ACC112 (cell line): Measurements from ENCODE around the gene ZNF862.

ENCODE experiments used
- H2AFZ ChIP-seq: fragments of 200-600 bp; sonication (generic); one replicate; pipeline ENCODE4 v1.6.0; 2017; ENCODE audit warnings: antibody characterized with exemption, low read length; ENCODE audit not compliant: unreplicated experiment
- H3K27ac ChIP-seq: fragments of 200-600 bp; sonication (generic); 2 replicates; pipeline ENCODE4 v1.5.1; 2014; ENCODE audit warnings: low read depth, mild to moderate bottlenecking, antibody characterized with exemption, low read length, moderate library complexity
- H3K27me3 ChIP-seq: fragments of 200-600 bp; sonication (generic); 2 replicates; pipeline ENCODE4 v1.6.1; 2014; ENCODE audit warnings: mild to moderate bottlenecking, antibody characterized with exemption, low read length, moderate library complexity, mixed read lengths; ENCODE audit not compliant: insufficient read depth
- H3K36me3 ChIP-seq: fragments of 200-600 bp; sonication (generic); 2 replicates; pipeline ENCODE4 v1.6.1; 2016; ENCODE audit warnings: mild to moderate bottlenecking, antibody characterized with exemption, low read length, moderate library complexity, mixed read lengths; ENCODE audit not compliant: insufficient read depth
- H3K4me1 ChIP-seq: fragments of 200-600 bp; sonication (generic); one replicate; pipeline ENCODE4 v1.6.1; 2016; ENCODE audit warnings: low read length, mixed read lengths; ENCODE audit not compliant: insufficient read depth, unreplicated experiment, control insufficient read depth
- H3K4me3 ChIP-seq: fragments of 200-600 bp; sonication (generic); 2 replicates; pipeline ENCODE4 v1.5.1; 2014; ENCODE audit warnings: mild to moderate bottlenecking, low read depth, low read length
- H3K79me2 ChIP-seq: fragments of 200-600 bp; sonication (generic); one replicate; pipeline ENCODE4 v1.6.0; 2016; ENCODE audit warnings: low read length; ENCODE audit not compliant: control insufficient read depth, unreplicated experiment, insufficient read depth

ZNF862 gene

GRCh38 chr7:149811221-149811620 lies 27.0 kb upstream of the ZNF862 start:
- Histone ChIP-seq H3K36me3 (no peaks in the 10 kb centered on the region), H3K4me3 (no peak overlapping the region), H3K79me2 (no peaks in the 10 kb centered on the region), H3K27ac (no peak overlapping the region), H2AFZ (no peak overlapping the region), H3K27me3 (peaks cover 12% of the 10 kb centered on the region), H3K4me1 (no peaks in the 10 kb centered on the region)

- no peaks in the 10 kb centered on the region for H3K79me2 ChIP-seq
- no peak overlapping the region for H2AFZ ChIP-seq
- H3K27ac ChIP-seq = no peak overlapping the region
- H3K4me3 ChIP-seq = no peak overlapping the region
- H3K4me1 ChIP-seq = no peaks in the 10 kb centered on the region
- no peaks in the 10 kb centered on the region for H3K36me3 ChIP-seq
- peaks cover 12% of the 10 kb centered on the region for H3K27me3 ChIP-seq
Observed at GRCh38 chr7:149811831-149812490, 26.2 kb upstream of the ZNF862 start.

GRCh38 chr7:149813254-149814035 lies 24.7 kb upstream of the ZNF862 start:
- Histone ChIP-seq H3K27ac (no peak overlapping the region), H3K79me2 (no peaks in the 10 kb centered on the region), H3K27me3 (peaks cover 12% of the 10 kb centered on the region), H3K4me3 (no peak overlapping the region), H3K4me1 (no peaks in the 10 kb centered on the region), H2AFZ (no peak overlapping the region), H3K36me3 (no peaks in the 10 kb centered on the region)

- no peak overlapping the region for H3K27ac ChIP-seq
- no peaks in the 10 kb centered on the region for H3K79me2 ChIP-seq
Observed at GRCh38 chr7:149814494-149814893, 23.7 kb upstream of the ZNF862 start.

GRCh38 chr7:149815121-149815520 lies 23.1 kb upstream of the ZNF862 start:
- Histone ChIP-seq H3K79me2 (no peaks in the 10 kb centered on the region), H2AFZ (no peak overlapping the region), H3K36me3 (no peaks in the 10 kb centered on the region), H3K27ac (no peak overlapping the region), H3K4me1 (no peaks in the 10 kb centered on the region), H3K4me3 (no peak overlapping the region), H3K27me3 (peaks cover 5% of the 10 kb centered on the region)

More at GRCh38 chr7:149814494-149814893, 23.7 kb upstream of the ZNF862 start:
- Histone ChIP-seq H3K36me3 (no peaks in the 10 kb centered on the region), H3K4me1 (no peaks in the 10 kb centered on the region), H3K4me3 (no peak overlapping the region), H3K27me3 (peaks cover 11% of the 10 kb centered on the region), H2AFZ (no peak overlapping the region)

GRCh38 chr7:149815661-149816266 lies 22.4 kb upstream of the ZNF862 start:
- Histone ChIP-seq H3K27me3 (no peaks in the 10 kb centered on the region), H3K27ac (no peak overlapping the region), H3K4me1 (no peaks in the 10 kb centered on the region), H3K4me3 (no peak overlapping the region), H2AFZ (no peak overlapping the region), H3K36me3 (no peaks in the 10 kb centered on the region), H3K79me2 (no peaks in the 10 kb centered on the region)

- Histone ChIP-seq H3K4me3 (no peak overlapping the region), H3K27ac (no peak overlapping the region), H2AFZ (no peak overlapping the region), H3K36me3 (no peaks in the 10 kb centered on the region), H3K27me3 (no peaks in the 10 kb centered on the region), H3K4me1 (no peaks in the 10 kb centered on the region), H3K79me2 (no peaks in the 10 kb centered on the region)
Observed at GRCh38 chr7:149816267-149816751, 21.9 kb upstream of the ZNF862 start.

GRCh38 chr7:149816794-149817193 lies 21.4 kb upstream of the ZNF862 start:
- Histone ChIP-seq H3K79me2 (no peaks in the 10 kb centered on the region), H3K36me3 (no peaks in the 10 kb centered on the region), H3K27me3 (no peaks in the 10 kb centered on the region), H3K27ac (no peak overlapping the region), H3K4me3 (no peak overlapping the region), H2AFZ (no peak overlapping the region), H3K4me1 (no peaks in the 10 kb centered on the region)

- H3K36me3 ChIP-seq = no peaks in the 10 kb centered on the region
- H2AFZ ChIP-seq = no peak overlapping the region
- no peaks in the 10 kb centered on the region for H3K27me3 ChIP-seq
- H3K4me3 ChIP-seq = no peak overlapping the region
- no peaks in the 10 kb centered on the region for H3K4me1 ChIP-seq
- no peak overlapping the region for H3K27ac ChIP-seq
- no peaks in the 10 kb centered on the region for H3K79me2 ChIP-seq
Observed at GRCh38 chr7:149817301-149817771, 20.8 kb upstream of the ZNF862 start.

- Histone ChIP-seq H3K27me3 (no peaks in the 10 kb centered on the region), H3K79me2 (no peaks in the 10 kb centered on the region)
Observed at GRCh38 chr7:149817836-149818535, 20.2 kb upstream of the ZNF862 start.

More at GRCh38 chr7:149817836-149818535, 20.2 kb upstream of the ZNF862 start:
- Histone ChIP-seq H3K27ac (no peak overlapping the region), H3K4me1 (no peaks in the 10 kb centered on the region), H2AFZ (no peak overlapping the region), H3K36me3 (no peaks in the 10 kb centered on the region), H3K4me3 (no peak overlapping the region)
